Measurements from ENCODE around the gene OR56B1.
"Not testable (repeated sequence)": the region's sequence is repeated elsewhere in the genome, so short reads cannot be mapped to it uniquely, and the experiment has no call there.

Gene OR56B1, protein sequence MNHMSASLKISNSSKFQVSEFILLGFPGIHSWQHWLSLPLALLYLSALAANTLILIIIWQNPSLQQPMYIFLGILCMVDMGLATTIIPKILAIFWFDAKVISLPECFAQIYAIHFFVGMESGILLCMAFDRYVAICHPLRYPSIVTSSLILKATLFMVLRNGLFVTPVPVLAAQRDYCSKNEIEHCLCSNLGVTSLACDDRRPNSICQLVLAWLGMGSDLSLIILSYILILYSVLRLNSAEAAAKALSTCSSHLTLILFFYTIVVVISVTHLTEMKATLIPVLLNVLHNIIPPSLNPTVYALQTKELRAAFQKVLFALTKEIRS
- 0 to 0.61 (median 0.23) reads per million in 4 experiments for total RNA-seq

GRCh38 chr11:5736396-5736795 is at the start of gene OR56B1:
TSS of gene OR56B1 (plus strand) at chr11:5736448. CDS start at chr11:5736517, 69 bp downstream.
- DNase-seq: no peak

DNA sequence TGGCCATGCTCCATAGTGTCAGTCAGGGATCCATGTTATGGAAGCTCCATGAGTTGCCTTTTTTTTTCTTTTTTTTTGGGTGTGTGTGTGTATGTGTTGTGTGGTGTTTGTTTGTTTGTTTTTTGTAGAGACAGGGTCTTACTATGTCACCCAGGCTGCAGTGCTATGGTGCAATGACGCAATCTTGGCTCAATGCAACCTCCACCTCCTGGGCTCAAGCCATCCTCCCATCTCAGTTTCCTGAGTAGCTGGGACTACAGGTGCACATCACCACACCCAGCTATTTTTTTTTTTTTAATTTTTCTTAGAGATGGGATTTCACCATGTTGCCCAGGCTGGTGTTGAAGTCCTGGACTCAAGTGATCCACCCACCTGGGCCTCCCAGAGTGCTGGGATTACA is 47.8 kb upstream of the OR56B1 start:
- DNase-seq: no peak

GRCh38 chr11:5689551-5689983 is 46.7 kb upstream of the OR56B1 start, which contains the start of gene TRIM22:
TSS of gene TRIM22 (plus strand) at chr11:5689790. CDS start at chr11:5696233, 6,443 bp downstream.
- DNase-seq: peak; percentile 16

- DNase-seq: no peak
Measured at GRCh38 chr11:5690216-5690615, 46.0 kb upstream of the OR56B1 start.

DNA sequence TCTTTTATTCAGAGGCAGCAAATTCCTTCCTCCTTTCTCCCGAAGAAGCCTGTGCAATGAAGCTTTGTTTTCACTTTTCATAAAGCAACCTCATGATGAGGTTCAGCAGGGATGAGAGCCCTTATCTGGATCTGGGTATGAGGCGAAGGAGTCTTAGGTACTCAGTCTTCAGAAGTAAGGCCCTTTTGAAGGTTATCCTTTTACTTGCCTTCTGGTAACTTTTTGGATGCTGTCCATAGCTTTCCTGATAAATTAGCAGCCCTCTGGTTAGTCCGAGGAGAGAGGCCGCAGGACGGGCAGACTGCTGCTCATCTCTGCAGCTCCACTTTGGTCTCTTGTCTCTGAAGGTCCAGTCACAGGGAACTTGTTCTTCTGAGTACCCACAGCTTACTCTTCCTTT is 45.5 kb upstream of the OR56B1 start:
- DNase-seq: no peak

GRCh38 chr11:5691238-5691963 is 44.8 kb upstream of the OR56B1 start:
- not testable (repeated sequence) for DNase-seq

- no peak for DNase-seq
Measured at GRCh38 chr11:5691964-5692361, 44.3 kb upstream of the OR56B1 start.

GRCh38 chr11:5694642-5695041 is 41.6 kb upstream of the OR56B1 start:
- no peak for DNase-seq

DNA sequence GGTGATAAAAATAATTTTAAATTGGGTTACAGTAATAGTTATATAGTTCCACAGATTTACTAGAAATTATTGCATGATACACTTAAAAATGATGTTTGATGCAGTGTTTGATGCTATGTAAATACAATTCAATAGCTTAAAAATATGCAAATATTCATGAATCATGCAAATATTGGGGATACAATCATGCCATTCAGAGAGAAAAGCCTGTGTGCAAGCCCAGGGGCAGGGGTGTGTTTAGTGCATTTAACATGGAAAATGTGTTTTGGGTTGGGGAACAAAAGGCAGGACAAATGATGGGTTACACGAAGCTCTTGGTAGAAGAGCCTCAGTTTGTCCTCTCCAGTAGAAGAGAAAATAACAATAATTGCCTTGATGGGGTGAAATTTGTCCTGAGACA is 40.7 kb upstream of the OR56B1 start:
- DNase-seq: no peak

DNA sequence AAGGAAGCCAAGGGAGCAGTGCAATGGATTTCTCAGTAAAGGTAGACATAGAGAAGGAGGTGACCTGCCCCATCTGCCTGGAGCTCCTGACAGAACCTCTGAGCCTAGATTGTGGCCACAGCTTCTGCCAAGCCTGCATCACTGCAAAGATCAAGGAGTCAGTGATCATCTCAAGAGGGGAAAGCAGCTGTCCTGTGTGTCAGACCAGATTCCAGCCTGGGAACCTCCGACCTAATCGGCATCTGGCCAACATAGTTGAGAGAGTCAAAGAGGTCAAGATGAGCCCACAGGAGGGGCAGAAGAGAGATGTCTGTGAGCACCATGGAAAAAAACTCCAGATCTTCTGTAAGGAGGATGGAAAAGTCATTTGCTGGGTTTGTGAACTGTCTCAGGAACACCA is 40.0 kb upstream of the OR56B1 start:
- DNase-seq: no peak

GRCh38 chr11:5698281-5698680 is 38.0 kb upstream of the OR56B1 start:
- no peak for DNase-seq

- no peak for DNase-seq
Measured at GRCh38 chr11:5700421-5701054, 35.7 kb upstream of the OR56B1 start.

DNA sequence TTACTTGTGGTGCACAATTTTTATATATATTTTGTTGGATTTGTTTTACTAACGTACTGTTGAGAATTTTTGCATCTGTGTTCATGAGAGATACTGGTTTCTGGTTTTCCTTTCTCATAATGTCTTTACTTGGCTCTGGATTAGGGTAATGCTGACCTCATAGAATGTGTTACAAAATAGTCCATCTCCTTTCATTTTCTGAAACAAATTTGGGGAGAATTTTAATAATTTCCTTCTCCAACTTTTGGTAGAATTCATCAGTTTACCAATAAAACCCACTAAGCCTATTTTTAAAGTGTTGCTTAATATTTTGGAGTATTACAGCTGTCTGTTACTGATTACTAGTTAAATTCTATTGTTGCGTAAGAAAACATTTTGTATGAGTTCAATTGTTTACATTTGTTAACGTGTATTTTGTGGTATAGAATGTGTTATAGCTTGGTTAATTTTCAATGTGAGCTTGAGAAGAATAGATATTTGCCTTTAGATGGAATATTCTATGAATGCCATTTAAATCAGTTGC is 35.1 kb upstream of the OR56B1 start:
- no peak for DNase-seq

DNA sequence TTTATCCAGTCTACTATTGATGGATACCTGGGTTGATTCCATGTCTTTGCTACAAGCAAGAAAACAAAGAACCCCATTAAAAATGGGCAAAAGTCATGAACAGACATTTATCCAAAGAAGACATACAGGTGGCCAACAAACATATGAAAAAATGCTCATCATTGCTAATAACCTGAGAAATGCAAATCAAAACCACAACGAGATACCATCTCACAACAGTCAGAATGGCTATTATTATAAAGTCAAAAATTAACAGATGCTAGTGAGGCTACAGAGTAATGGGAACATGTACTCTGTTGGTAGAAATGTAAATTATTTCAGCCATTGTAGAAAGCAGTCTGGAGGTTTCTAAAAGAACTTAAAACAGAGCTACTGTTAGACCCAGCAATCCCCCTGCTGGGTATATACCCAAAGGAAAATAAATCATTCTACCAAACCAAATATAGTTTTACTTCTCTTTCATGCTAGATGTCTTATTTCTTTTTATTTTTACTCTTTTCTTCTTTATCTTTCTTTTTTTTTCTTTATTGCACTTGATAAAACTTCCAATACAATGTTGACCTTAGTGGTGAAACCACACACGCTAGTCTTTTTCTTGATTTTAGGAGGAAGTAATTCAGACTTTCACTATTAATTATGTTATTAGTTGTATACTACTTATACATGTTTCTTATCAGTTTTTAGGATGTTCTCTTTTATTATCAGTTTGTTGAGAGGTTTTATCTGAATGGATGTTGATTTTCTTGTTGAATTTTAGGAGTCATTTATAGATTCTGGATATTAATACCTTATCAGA is 32.3 kb upstream of the OR56B1 start:
- DNase-seq: no peak

DNA sequence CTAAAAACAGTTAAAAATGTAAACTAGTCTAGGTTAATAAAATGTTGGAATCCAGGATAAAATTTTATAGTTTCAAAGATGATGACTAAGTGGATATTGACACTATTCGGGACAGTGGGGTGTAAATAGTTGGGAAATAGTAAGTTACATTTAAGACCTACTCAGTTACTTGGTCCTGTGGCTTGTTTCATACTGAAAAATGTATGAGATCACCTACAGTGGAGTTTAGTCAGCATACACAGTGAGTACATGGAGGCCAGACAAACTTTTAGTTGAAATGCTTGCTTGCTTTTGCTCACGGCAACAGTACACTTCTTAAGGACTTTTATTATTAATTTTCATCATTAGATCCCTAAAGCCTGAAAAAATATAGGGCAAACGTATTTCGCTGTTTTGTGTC is 30.6 kb upstream of the OR56B1 start:
- no peak for DNase-seq

DNA sequence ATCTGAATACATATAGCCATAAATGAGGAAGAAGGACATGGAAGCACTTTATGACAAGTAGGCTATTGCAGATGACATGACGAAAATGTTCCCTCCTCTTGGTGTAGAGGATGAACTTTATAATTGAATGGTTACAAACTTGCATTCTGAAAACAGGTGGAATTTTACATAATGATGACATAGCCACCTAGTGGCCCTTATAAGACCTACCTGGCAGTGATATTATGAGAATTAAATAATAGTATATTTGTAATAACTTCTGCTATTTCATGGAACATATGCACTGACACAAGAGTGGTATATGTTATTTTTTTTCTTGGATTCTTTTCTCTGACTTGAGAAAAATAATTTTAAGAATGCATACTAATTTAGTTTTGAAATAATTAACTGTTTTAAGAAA is 23.7 kb upstream of the OR56B1 start:
- no peak for DNase-seq

- no peak for DNase-seq
Measured at GRCh38 chr11:5713695-5714094, 22.6 kb upstream of the OR56B1 start.

- not testable (repeated sequence) for DNase-seq
Measured at GRCh38 chr11:5716518-5716917, 19.7 kb upstream of the OR56B1 start.

DNA sequence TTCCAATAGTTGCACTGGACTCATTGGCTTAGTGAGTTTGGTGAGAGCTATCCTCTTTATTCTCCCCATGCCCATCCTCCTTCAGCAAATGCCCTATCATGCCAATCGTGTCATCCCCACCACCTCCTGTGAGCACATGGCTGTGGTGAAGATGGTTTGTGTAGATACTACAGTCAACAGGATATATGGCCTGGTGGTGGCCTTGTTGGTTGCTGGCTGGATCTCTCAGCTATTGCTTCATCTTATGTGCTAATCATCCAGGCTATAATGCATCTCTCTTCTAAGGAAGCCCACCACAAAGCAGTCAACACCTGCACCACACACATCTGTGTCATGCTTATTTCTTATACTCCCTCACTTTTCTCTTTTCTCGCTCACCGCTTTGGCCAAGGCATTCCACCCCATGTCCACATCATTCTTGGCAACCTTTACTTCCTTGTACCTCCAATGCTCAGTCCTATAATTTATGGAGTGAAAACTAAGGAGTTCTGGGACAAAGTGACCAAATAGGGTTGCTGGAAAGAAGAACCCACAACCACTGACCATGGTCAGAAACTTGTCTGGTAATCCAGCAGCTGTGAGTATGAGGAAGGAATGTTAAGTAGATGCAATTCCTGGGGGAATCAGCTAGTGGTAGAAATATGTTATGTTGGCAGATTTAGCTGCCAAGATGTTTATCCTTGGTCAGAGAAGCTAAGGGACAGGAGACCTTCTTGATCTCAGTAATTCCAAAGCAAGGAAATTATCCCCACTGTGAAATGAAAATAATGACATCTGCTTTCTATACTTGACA is 16.3 kb upstream of the OR56B1 start:
- DNase-seq: no peak

DNA sequence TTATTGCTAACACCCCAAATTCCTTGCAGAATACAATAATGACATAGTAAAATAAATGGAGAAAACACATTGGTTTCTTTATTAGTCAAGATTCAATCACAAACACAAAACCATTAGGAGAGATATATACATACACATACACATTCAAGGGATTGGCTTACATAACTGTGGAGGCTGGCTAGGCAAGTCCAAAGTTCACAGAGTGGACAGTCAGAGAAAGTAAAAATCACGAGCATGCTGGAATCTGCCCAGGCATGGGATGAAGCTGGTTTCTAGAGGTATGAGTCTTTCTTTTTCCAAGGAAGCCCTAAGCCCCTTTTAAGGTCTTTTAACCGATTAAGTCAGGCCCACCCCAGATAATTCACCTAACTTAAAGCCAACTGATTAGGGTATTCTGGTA is 13.6 kb upstream of the OR56B1 start:
- no peak for DNase-seq

GRCh38 chr11:5726351-5726750 is 9.9 kb upstream of the OR56B1 start:
- DNase-seq: no peak

GRCh38 chr11:5727691-5728090 is 8.6 kb upstream of the OR56B1 start:
- no peak for DNase-seq
